ENCODE data around the gene CCR3.
"Not testable (repeated sequence)": the region's sequence is repeated elsewhere in the genome, so short reads cannot be mapped to it uniquely, and the experiment has no call there.

Gene CCR3

DNA sequence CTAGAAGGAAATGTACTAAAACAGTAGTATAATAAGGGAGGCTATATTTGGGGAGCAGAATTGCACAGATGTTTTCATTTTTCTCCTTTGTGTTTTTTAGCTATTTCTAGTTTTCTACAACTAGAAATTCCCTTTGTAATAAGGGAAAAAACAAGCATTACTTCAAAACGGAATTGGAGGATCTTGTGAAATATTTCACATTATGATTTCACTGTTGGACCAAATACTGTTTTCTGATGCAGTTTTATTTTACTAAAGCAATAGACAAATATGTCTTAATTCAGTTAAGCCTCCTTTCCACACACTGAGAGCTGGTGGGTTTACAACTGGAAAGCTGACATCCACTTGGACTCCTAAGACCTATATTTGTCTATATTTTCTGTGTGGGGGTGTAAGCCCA is 41.5 kb upstream of the CCR3 start:
- CTCF ChIA-PET, result interaction anchor here (0.6 to 0.7 kb wide), 2 partner anchors 13 to 46 kb away, joined by 3 to 4 read pairs; no protein-coding TSS in a partner anchor
- POLR2A ChIA-PET (ENCODE audit: low non-redundant PET), result no interaction called here
- no peak overlapping the region for H3K27ac ChIP-seq
- TF ChIP-seq, protein P1, sequence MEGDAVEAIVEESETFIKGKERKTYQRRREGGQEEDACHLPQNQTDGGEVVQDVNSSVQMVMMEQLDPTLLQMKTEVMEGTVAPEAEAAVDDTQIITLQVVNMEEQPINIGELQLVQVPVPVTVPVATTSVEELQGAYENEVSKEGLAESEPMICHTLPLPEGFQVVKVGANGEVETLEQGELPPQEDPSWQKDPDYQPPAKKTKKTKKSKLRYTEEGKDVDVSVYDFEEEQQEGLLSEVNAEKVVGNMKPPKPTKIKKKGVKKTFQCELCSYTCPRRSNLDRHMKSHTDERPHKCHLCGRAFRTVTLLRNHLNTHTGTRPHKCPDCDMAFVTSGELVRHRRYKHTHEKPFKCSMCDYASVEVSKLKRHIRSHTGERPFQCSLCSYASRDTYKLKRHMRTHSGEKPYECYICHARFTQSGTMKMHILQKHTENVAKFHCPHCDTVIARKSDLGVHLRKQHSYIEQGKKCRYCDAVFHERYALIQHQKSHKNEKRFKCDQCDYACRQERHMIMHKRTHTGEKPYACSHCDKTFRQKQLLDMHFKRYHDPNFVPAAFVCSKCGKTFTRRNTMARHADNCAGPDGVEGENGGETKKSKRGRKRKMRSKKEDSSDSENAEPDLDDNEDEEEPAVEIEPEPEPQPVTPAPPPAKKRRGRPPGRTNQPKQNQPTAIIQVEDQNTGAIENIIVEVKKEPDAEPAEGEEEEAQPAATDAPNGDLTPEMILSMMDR (conservative IDR thresholded peaks at IDR 0.05; ENCODE audit: low read depth), result no peak
- DNase-seq (ENCODE audit: low spot score), result no peak

DNA sequence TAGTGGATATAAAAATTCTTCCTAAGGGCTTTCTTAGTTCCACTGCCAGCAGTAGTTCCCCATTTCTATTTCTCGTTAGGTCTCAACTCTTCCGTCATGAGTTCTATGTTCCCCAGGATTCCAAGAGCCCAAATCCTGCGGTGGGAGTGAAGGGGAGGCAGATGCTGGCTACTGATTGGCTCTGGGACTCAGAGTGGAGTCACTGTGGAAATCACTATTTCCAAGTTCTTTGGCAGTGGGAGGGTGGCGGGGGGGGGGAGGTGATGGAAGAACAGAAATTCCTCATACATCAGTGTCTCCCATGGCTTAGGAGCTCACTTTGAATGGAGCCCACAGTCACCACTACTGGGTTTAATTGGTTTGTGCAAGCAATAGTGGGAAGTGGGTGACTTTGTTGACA is 39.7 kb upstream of the CCR3 start:
- H3K27ac ChIP-seq, result no peak overlapping the region
- POLR2A ChIA-PET (ENCODE audit: low non-redundant PET), result no interaction called here
- TF ChIP-seq, protein P1 (conservative IDR thresholded peaks at IDR 0.05; ENCODE audit: low read depth), result no peak
- DNase-seq (ENCODE audit: low spot score), result no peak
- CTCF ChIA-PET, result no interaction called here

DNA sequence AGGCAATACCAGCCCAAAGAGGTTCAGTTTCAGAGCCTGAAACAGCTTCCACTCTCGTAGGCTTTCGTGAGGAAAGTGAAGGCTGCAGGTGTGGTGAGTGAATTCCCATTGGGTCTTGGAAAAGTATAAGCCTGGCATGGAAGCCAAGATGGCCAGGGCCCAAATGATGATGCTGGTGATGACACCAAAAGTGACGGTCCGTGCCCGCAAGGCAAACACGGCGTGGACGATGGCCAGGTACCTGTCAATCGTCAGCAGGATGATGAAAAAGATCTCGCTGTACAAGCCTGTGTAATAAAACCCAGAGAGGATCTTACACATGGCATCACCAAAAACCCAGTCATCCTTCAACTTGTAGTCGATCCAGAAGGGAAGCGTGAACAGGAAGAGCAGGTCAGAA is 38.6 kb upstream of the CCR3 start:
- CTCF ChIA-PET, result no interaction called here
- H3K27ac ChIP-seq, result no peak overlapping the region
- DNase-seq (ENCODE audit: low spot score), result no peak
- POLR2A ChIA-PET (ENCODE audit: low non-redundant PET), result no interaction called here
- TF ChIP-seq, protein P1 (conservative IDR thresholded peaks at IDR 0.05; ENCODE audit: low read depth), result no peak

DNA sequence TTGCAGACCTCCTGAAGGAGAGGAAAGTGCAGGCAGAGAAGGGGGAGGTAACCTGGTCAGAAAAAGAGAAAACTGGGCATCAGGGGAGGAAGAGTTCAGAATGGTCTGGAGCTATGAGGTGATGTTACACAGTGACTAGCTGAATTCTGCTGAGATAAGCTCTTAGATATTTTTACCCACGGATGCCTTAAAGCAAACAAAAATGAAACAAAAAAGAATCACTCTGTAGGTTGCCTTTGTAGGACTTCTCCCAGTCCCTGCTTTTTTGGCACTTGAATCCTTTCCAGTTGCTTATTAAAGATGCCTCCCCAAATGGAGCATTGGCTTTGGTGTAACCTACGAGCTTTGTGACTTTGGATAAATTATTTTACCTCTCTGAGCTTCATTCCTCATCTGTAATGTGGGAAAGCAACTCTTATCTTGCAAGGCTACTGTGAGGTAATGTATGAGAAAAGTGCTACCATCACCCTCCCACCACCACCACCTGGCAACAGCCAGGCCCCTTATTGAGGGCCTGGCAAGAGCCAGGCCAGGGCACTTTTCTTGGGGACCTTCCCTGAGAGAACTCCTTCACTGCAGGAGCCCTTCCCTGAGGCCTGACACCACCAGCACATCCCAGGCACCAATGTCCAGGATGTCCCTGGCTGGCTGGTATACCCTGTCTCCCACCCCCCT is 36.8 kb upstream of the CCR3 start:
- CTCF ChIA-PET, result no interaction called here
- DNase-seq (ENCODE audit: low spot score), result no peak
- H3K27ac ChIP-seq, result no peak overlapping the region
- POLR2A ChIA-PET (ENCODE audit: low non-redundant PET), result no interaction called here
- TF ChIP-seq, protein P1 (conservative IDR thresholded peaks at IDR 0.05; ENCODE audit: low read depth), result no peak

DNA sequence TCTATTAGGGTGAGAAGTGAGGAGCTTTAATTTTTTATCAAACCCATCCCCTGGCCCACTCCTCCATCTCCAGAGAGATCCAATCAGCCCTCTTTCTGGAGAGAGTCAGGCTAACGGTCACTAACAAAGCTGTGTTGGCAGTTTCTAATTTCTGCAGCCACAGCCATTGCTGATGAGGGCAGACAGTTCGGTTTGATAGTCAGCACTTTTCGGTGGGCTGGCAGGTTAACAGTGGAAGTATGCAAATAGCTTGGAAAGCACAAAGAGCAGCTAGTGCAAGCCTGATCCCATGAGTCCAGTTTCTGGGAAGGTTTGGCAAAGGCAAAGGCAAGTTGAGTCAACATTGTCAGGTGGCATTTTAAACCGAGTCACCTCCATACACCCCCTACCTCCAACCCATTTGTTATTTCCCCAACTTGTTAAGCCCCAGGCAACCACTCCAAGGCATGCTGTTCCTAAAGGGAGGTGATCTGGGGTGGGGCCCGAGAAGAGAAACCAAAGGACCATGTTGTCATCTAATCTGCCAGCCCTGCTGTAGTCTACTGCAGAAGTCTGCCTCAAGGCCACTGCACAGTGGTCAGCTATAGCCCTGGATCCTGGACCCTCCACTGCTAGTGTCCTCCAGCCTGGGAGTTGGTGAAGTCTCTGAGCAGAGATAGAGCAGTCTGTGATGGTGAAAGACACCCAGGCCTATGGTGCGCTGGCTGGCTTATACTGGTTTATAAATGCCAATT is 35.8 kb upstream of the CCR3 start:
- no peak overlapping the region for H3K27ac ChIP-seq
- POLR2A ChIA-PET (ENCODE audit: low non-redundant PET), result no interaction called here
- no peak for DNase-seq (ENCODE audit: low spot score)
- TF ChIP-seq, protein P1 (conservative IDR thresholded peaks at IDR 0.05; ENCODE audit: low read depth), result no peak
- CTCF ChIA-PET, result no interaction called here

DNA sequence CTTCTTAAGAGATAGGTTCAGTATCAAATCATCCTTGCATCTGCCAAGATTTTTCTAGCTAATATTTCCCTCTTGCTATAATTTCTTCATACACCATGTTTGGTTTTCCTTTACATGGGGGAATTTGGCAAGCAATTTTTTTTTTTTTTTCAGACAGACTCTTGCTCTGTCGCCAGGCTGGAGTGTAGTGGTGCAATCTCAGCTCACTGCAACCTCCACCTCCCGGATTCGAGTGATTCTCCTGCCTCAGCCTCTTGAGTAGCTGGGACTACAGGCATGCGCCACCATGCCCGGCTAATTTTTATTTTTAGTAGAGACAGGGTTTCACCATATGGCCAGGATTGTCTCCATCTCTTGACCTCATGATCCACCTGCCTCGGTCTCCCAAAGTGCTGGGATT is 34.7 kb upstream of the CCR3 start:
- POLR2A ChIA-PET (ENCODE audit: low non-redundant PET); DNase-seq (ENCODE audit: low spot score); H3K27ac ChIP-seq: not testable (repeated sequence)
- CTCF ChIA-PET, result interaction anchor here (0.6 to 0.7 kb wide), 3 partner anchors 14 to 1039 kb away, joined by 3 to 6 read pairs (median 4); no protein-coding TSS in a partner anchor

DNA sequence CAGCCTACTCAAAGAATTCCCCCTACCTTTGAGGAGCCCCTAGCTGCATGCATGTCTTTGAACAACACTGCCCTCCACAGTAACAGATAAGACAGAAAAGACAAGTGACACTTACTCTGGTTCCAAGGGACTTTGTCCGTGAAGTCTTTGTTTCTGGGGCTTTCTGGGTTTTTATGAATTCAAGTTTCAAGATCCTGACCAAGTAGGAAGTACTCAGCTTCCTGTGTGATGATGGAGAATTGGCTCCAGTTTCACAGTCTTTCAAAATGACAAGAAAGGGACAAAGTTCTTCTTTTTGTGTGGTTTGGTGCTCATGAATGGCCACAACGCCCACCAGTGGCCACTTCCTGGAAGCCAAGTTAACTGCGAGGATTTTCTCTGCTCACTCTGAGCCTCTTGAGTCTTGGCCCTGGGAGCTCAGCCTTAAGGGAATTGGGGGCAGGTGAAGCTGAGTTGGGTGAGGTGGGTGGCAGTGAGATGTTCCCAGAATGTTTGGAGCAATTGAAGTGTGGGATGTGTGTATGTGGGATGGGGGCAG is 34.0 kb upstream of the CCR3 start, which contains the start of gene CCR1:
CCR1 (minus strand) TSS at position 147 of the 538 bp plus-strand sequence. CDS start 4,000 bp downstream, outside the sequence.
- TF ChIP-seq, protein P1 (conservative IDR thresholded peaks at IDR 0.05; ENCODE audit: low read depth), result no peak; the same call in 1 of the 2 replicates
- CTCF ChIA-PET, result no interaction called here
- no peak for DNase-seq (ENCODE audit: low spot score)
- POLR2A ChIA-PET (ENCODE audit: low non-redundant PET), result no interaction called here
- no peak within 1 kb of the TSS for H3K27ac ChIP-seq
